AG04449 (cell line): Measurements from ENCODE around the gene SLC13A3.

Experiments
- CTCF ChIA-PET: fragments of 350-600 bp; formaldehyde crosslinking; extraction: SDS; loops from one replicate; lab custom pipeline; 2021; ENCODE audit warnings: antibody characterized with exemption; lab: Yijun Ruan, JAX
- POLR2A ChIA-PET: fragments of 400-600, 350-600 bp; formaldehyde crosslinking; extraction: SDS; loops from one replicate; lab custom pipeline; 2020; ENCODE audit warnings: antibody characterized with exemption, inconsistent platforms; lab: Yijun Ruan, JAX
- DNase-seq: peaks from one replicate; pipeline ENCODE4 v3.0.0-alpha.2; 2010; ENCODE audit warnings: low read depth, low spot score
- H3K4me3 ChIP-seq: 2 replicates; pipeline ENCODE4 v1.5.1; 2011; ENCODE audit warnings: low read depth, mild to moderate bottlenecking, control low read depth, low read length
- TF ChIP-seq, protein P1 (sequence below): IDR thresholded peaks from one replicate; pipeline ENCODE4 v1.5.1; 2011; ENCODE audit warnings: mild to moderate bottlenecking, moderate library complexity, low read length, control low read depth, inconsistent platforms; ENCODE audit not compliant: insufficient read depth; ENCODE audit errors: missing control alignments

SLC13A3 gene

DNA sequence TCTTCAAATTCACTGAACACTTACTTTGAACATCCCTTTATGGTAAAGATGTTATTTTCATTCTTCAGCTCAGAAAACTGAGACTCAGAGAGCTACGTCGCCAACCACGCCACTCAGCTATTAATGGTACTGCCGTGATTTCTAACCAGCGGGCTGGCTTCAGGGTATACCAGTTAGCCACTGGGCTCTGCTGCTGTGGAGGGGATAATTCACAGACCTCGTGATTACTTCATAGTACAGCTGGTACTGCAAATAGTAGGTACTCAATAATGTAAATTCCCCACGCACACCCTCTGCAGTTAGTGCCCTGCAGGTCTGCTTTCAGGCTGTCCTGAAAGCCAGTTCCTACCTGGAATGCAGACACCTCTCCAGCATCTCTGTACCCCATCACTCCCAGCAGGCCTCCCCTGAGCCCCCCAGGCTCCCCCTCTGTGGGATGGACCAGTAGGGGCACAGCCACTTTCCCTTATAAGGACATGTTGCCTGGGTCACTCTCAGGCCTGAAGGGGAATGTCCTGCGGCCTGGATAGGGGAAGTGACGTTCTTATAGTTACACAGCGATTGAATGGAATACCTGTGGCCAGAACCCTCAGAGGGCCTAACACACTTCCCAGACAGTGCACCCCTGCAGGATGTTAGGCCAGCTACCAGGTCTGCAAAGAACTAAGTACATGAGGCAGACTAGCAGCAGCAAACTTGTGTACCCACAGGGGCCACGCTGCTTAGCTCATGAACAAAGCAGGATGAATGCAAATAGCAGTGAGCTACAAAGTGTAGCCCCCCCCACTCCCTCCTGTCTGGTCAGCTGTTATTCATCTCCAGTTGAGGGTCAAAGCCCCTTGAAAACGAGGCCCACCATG, 99.5 kb downstream of the SLC13A3 start:
- POLR2A ChIA-PET: no interaction called here
- no peak for DNase-seq
- CTCF ChIA-PET: no interaction called here

DNA sequence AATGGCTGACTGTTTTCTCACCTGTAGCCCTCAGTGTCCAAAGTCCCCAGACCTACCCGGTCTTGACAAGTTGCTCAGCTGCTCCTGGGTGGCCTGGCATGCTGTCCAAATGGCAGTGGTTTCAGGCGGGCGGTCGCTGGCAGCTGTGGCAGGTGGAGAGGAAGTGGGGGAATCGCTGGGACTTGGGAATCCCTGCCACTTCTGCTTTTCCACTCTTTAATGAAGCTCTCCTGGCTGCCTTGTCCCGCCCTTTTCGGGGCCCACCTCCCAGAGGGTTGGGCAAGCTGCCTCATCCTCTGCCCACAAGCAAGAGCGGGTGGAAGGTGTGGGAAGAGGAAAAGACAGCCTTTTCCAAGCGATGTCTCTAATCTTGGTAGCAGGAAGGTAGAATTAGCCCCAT, 100.8 kb downstream of the SLC13A3 start, which contains the start of gene OCSTAMP:
Gene OCSTAMP, minus strand, starts transcription at position 194 of the 400 bp plus-strand sequence. Its CDS starts 94 bp downstream, at position 100.
- ChIA-PET CTCF (no interaction called here), POLR2A (no interaction called here)
- TF ChIP-seq, protein P1, sequence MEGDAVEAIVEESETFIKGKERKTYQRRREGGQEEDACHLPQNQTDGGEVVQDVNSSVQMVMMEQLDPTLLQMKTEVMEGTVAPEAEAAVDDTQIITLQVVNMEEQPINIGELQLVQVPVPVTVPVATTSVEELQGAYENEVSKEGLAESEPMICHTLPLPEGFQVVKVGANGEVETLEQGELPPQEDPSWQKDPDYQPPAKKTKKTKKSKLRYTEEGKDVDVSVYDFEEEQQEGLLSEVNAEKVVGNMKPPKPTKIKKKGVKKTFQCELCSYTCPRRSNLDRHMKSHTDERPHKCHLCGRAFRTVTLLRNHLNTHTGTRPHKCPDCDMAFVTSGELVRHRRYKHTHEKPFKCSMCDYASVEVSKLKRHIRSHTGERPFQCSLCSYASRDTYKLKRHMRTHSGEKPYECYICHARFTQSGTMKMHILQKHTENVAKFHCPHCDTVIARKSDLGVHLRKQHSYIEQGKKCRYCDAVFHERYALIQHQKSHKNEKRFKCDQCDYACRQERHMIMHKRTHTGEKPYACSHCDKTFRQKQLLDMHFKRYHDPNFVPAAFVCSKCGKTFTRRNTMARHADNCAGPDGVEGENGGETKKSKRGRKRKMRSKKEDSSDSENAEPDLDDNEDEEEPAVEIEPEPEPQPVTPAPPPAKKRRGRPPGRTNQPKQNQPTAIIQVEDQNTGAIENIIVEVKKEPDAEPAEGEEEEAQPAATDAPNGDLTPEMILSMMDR: no peak
- DNase-seq: no peak
- H3K4me3 ChIP-seq: no peak within 1 kb of the TSS

More for the DNA sequence above, 99.5 kb downstream of the SLC13A3 start:
- no peak overlapping the region for H3K4me3 ChIP-seq
- TF ChIP-seq, protein P1: no peak

DNA sequence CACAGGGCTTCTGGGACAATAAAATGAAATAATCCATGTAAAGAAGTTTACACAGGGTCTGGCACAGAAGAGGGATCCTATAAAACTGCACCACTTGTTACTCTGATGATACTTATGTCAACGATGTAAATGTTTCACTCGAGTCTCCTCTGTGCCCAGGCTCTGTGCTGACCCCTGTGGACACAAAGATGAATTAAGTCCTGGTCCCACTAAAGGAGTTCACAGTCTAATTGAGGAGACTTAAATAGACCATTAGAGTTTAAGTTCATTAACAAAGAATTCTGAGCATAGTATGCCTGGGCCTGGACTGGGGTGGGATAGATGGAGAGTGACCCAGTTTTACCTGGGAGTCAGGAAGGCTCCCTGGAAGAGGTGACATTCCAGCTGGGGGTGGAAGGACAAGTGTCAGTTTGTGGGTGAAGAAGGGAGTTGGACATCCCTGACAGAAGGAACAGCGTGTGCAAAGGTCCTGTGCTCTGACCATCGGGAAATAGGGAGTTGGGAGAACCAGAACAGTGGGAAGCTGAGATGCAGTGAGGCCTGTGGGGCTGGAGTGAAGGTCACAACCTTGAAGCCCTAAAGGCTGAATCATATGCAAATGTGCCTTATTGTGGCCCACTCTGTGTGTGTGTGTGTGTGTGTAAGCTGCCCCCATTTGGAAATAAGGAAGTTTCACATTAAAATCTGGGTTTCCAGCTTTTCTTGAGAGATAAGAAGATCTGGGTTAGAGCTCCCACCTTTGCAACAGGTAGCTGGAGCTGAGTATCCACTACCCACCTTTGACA, 101.9 kb downstream of the SLC13A3 start:
- no peak overlapping the region for H3K4me3 ChIP-seq
- TF ChIP-seq, protein P1: no peak
- DNase-seq: no peak
- POLR2A ChIA-PET: no interaction called here
- CTCF ChIA-PET: no interaction called here

DNA sequence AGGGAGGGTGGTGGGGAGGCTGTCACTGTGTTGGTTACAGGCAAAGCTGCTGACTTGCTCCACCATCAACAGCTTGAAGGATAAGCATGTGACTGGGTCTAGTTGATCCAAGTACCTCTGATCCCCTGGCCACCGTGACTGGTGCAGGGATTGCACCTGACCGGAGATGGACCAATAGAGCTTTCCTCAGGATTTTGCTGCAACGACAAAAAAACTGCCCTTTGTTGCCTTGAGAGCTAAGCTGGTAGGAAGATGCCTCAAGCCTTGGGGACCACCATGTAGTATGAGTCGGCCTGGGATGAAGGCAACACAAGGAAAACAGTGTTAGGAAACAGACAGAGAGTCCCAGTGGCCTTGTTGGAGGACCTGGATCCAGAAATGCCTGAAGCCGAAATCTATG, 102.6 kb downstream of the SLC13A3 start:
- ChIA-PET CTCF (no interaction called here), POLR2A (no interaction called here)
- no peak overlapping the region for H3K4me3 ChIP-seq
- DNase-seq: no peak
- TF ChIP-seq, protein P1: no peak

DNA sequence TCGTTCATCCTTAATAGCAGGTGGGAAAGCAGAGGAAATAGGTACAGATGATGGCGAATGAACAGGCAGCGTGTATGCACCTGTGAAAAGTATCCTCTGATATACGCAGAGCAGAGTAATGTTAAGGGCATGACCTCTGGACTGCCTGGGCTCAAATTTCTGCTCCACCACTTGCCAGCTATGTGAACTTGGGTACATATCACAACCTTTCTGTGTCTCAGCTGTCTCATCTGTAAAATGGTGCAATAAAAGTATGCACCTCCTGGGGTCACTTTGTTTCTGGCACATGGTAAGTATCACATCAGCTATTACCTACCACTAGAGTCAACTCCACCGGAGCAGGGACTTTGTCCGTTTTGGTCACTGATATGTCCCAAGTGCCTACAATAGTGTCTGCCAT, 103.3 kb downstream of the SLC13A3 start:
- H3K4me3 ChIP-seq: no peak overlapping the region
- no peak for DNase-seq
- TF ChIP-seq, protein P1: no peak
- ChIA-PET CTCF (no interaction called here), POLR2A (no interaction called here)

DNA sequence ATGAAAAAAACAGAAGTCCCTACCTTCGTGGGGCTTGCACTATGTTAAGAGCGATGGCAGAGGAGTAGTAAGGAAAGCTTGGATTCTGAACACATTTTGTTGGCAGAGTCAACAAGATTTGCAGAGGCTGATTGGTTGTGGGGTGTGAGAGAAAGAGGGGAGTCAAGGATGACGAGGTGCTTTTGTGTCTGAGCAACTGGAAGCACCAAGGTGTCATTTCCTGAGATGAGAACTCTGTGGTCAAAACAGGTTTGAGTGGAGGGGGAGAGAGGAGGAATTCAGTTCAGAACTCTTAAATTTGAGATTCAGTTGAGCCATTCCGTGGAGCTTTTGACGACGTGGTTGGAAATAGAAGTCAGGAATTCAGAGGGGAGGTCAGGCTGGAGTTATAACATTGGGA, 104.3 kb downstream of the SLC13A3 start:
- ChIA-PET CTCF (no interaction called here), POLR2A (no interaction called here)
- DNase-seq: no peak
- H3K4me3 ChIP-seq: no peak overlapping the region
- TF ChIP-seq, protein P1: no peak
